ENCODE measurements around the gene GPR27. TPM values are rescaled to one million over a fixed set of nuclear protein-coding genes. Genes with fewer than 3 reads are reported as not detected.

Gene GPR27
- total RNA-seq, 1 experiment from 2014 or later = 0.07 TPM

DNA sequence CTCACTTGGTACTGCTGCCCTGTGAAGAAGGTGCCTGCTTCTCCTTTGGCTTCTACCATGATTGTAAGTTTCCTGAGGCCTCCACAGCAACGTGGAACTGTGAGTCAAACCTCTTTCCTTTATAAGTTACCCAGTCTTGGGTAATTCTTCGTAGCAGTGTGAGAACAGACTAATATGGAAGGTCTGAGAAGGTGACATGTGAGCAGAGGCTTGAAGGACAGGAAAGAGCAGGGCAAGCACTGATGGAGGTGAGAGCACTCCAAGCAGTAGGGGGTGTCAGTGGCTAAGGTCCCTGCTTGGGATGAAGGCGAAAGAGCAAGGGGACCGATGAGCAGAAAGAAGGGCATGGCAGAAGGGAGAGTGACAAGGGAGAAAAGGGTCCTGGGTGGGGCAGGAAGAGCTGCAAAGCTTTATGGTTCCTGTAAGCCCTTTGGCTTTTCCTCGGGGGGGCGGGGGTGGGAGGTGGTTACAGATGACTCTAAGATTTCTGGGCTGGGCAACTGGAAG, 32.0 kb upstream of the GPR27 start:
- Histone ChIP-seq H3K9ac (ENCODE audit: low read length) (no peak overlapping the region), H3K27ac (ENCODE audit: low read length) (no peak overlapping the region), H4K20me1 (ENCODE audit: low read length) (no peaks in the 10 kb centered on the region), H3K4me2 (ENCODE audit: low read length) (no peak overlapping the region), H3K27me3 (ENCODE audit: low read length) (no peaks in the 10 kb centered on the region; the same call in 1 of the 2 replicates), H3F3A (ENCODE audit: low read length, unreplicated experiment) (no peaks in the 10 kb centered on the region), H3K9me3 (ENCODE audit: low read length) (no peaks in the 10 kb centered on the region), H3K36me3 (ENCODE audit: low read depth, low read length) (no peaks in the 10 kb centered on the region), H3K79me2 (ENCODE audit: low read length) (no peaks in the 10 kb centered on the region), H3K4me1 (ENCODE audit: insufficient read depth, low read length) (peaks cover 9% of the 10 kb centered on the region), H3K4me3 (ENCODE audit: low read length) (no peak overlapping the region), H2AFZ (ENCODE audit: low read length) (no peak overlapping the region), H3K9me2 (replicated peaks; ENCODE audit: low read length) (no peaks in the 10 kb centered on the region)
- no TSS peak for BruUV-seq (replicated peaks)
- intact Hi-C loops (cut with micrococcal nuclease) = no loop called here
- CTCF ChIA-PET = no interaction called here
- TF ChIP-seq EZH2phosphoT487 (IDR thresholded peaks at IDR 0.05; ENCODE audit: borderline replicate concordance, low read length) = no peak
- DNase-seq (no peak), ATAC-seq (no peak)
- POLR2A ChIA-PET (ENCODE audit: unreplicated experiment) = no interaction called here

DNA sequence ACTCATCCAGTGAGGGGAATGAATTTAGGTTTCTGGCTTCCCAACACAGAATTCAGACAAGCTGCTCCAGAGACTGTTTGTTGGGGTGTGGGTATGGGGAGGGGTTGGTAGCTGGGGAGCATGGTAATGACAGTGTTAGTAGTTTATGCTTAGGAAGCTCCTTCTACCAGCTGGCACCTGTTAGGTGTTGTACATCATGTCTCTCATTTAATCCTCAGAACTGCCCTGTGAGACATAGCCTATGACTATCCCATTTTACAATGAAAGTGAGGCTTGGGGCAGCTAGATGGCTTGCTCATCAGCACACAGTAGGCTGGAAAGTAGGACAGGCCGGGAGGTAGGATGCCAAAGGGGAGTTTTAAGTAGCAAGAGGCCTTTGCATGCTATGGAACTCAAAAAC, 31.0 kb upstream of the GPR27 start:
- TF ChIP-seq EZH2phosphoT487 (IDR thresholded peaks at IDR 0.05; ENCODE audit: borderline replicate concordance, low read length) = no peak
- TF ChIP-seq, protein P1, sequence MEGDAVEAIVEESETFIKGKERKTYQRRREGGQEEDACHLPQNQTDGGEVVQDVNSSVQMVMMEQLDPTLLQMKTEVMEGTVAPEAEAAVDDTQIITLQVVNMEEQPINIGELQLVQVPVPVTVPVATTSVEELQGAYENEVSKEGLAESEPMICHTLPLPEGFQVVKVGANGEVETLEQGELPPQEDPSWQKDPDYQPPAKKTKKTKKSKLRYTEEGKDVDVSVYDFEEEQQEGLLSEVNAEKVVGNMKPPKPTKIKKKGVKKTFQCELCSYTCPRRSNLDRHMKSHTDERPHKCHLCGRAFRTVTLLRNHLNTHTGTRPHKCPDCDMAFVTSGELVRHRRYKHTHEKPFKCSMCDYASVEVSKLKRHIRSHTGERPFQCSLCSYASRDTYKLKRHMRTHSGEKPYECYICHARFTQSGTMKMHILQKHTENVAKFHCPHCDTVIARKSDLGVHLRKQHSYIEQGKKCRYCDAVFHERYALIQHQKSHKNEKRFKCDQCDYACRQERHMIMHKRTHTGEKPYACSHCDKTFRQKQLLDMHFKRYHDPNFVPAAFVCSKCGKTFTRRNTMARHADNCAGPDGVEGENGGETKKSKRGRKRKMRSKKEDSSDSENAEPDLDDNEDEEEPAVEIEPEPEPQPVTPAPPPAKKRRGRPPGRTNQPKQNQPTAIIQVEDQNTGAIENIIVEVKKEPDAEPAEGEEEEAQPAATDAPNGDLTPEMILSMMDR (conservative IDR thresholded peaks at IDR 0.05; ENCODE audit: low read depth, low read length) = no peak
- no peak for TF ChIP-seq EZH2 (IDR thresholded peaks at IDR 0.05; ENCODE audit: low read length, unreplicated experiment)
- no peaks in the 10 kb centered on the region for H3K79me2 ChIP-seq (ENCODE audit: low read length)
- CTCF ChIA-PET = interaction anchor here (1.1 kb wide), 1 partner anchor 12 kb away, joined by 5 read pairs; no protein-coding TSS in a partner anchor
- H2AFZ ChIP-seq (ENCODE audit: low read length) = no peak overlapping the region
- no peak overlapping the region for H3K9ac ChIP-seq (ENCODE audit: low read length)
- no peak overlapping the region for H3K4me2 ChIP-seq (ENCODE audit: low read length)
- no peaks in the 10 kb centered on the region; the same call in 1 of the 2 replicates for H3K27me3 ChIP-seq (ENCODE audit: low read length)
- H3K4me3 ChIP-seq (ENCODE audit: low read length) = no peak overlapping the region
- DNase-seq = no peak
- H3K9me3 ChIP-seq (ENCODE audit: low read length) = no peaks in the 10 kb centered on the region
- H3K9me2 ChIP-seq (replicated peaks; ENCODE audit: low read length) = no peaks in the 10 kb centered on the region
- ATAC-seq = no peak
- POLR2A ChIA-PET (ENCODE audit: unreplicated experiment) = no interaction called here
- no peaks in the 10 kb centered on the region for H3K36me3 ChIP-seq (ENCODE audit: low read depth, low read length)
- no peaks in the 10 kb centered on the region for H3F3A ChIP-seq (ENCODE audit: low read length, unreplicated experiment)
- H4K20me1 ChIP-seq (ENCODE audit: low read length) = no peaks in the 10 kb centered on the region
- no TSS peak for BruUV-seq (replicated peaks)
- H3K4me1 ChIP-seq (ENCODE audit: insufficient read depth, low read length) = peaks cover 9% of the 10 kb centered on the region
- intact Hi-C loops (cut with micrococcal nuclease) = no loop called here
- H3K27ac ChIP-seq (ENCODE audit: low read length) = no peak overlapping the region

DNA sequence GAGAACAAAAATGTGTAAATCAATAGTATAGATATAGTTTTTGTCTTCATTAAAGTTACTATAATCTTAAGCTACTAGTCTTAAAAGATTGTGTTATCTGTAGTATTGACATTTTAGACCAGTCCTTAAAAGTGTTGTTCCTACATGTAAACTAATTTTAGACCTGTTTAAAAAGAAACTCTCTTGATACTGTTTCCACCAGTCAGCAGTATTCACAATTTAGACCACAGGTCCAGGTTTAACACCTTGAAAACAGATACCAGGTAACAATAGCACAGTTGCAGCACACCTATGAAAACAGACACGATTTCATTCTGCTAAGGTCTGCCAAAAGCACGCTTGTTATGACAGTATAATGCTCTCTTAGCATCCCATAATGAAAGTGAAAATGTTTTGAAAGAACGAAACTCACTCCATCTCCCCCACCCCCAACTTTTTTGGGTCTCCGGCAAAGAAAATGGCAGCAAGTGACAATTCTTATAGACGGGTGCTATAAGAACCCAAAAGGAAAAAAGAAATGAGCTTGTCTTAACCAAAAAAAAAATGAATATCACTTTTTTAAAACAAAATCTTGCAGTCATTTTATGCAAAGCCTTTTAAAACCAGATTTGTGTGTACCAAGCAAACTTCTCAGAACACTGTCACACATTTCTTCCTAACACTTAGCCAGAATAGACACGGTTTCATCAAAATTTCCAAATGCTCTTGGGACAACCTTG, 30.0 kb upstream of the GPR27 start:
- Histone ChIP-seq H3F3A (ENCODE audit: low read length, unreplicated experiment) (no peaks in the 10 kb centered on the region), H3K4me3 (ENCODE audit: low read length) (peak overlapping the region; percentile 82), H3K27ac (ENCODE audit: low read length) (no peak overlapping the region), H3K4me1 (ENCODE audit: insufficient read depth, low read length) (peaks cover 9% of the 10 kb centered on the region), H3K79me2 (ENCODE audit: low read length) (no peaks in the 10 kb centered on the region), H3K9me3 (ENCODE audit: low read length) (no peaks in the 10 kb centered on the region), H3K4me2 (ENCODE audit: low read length) (peak overlapping the region; percentile 96), H2AFZ (ENCODE audit: low read length) (peak overlapping the region; percentile 98; the same call in 1 of the 2 replicates), H3K9ac (ENCODE audit: low read length) (no peak overlapping the region), H3K9me2 (replicated peaks; ENCODE audit: low read length) (no peaks in the 10 kb centered on the region), H4K20me1 (ENCODE audit: low read length) (no peaks in the 10 kb centered on the region), H3K27me3 (ENCODE audit: low read length) (no peaks in the 10 kb centered on the region; the same call in 1 of the 2 replicates), H3K36me3 (ENCODE audit: low read depth, low read length) (no peaks in the 10 kb centered on the region)
- DNase-seq = no peak
- POLR2A ChIA-PET (ENCODE audit: unreplicated experiment) = no interaction called here
- no peak for ATAC-seq
- CTCF ChIA-PET = interaction anchor here (0.6 to 1.1 kb wide), 2 partner anchors 13 to 125 kb away, joined by 5 read pairs; no protein-coding TSS in a partner anchor
- TF ChIP-seq EZH2 (IDR thresholded peaks at IDR 0.05; ENCODE audit: low read length, unreplicated experiment) (no peak), EZH2phosphoT487 (IDR thresholded peaks at IDR 0.05; ENCODE audit: borderline replicate concordance, low read length) (no peak)
- TF ChIP-seq, protein P1 (conservative IDR thresholded peaks at IDR 0.05; ENCODE audit: low read depth, low read length) = no peak
- intact Hi-C loops (cut with micrococcal nuclease) = no loop called here
- BruUV-seq (replicated peaks) = no TSS peak

Data from PC-3 (cell line).